NCI-H2227 treated with DMSO at 0.1 percent for 48 hours (cell line): ENCODE measurements around the gene ARPC1A.
"Not testable (repeated sequence)": the region's sequence is repeated elsewhere in the genome, so short reads cannot be mapped to it uniquely, and the experiment has no call there.

Experiments used
- DNase-seq: peaks from one replicate; lab custom pipeline; 2025; lab: John Stamatoyannopoulos, UW

Gene ARPC1A

GRCh38 chr7:99322659-99323058 lies 3.0 kb upstream of the ARPC1A start:
- not testable (repeated sequence) for DNase-seq

GRCh38 chr7:99324559-99324958 lies 1.1 kb upstream of the ARPC1A start:
- DNase-seq, result no peak

- no peak for DNase-seq
These were observed 651 bp upstream of the ARPC1A start for GRCh38 chr7:99325001-99325493.

GRCh38 chr7:99326408-99326782 lies 697 bp downstream of the ARPC1A start:
- DNase-seq, result no peak

DNA sequence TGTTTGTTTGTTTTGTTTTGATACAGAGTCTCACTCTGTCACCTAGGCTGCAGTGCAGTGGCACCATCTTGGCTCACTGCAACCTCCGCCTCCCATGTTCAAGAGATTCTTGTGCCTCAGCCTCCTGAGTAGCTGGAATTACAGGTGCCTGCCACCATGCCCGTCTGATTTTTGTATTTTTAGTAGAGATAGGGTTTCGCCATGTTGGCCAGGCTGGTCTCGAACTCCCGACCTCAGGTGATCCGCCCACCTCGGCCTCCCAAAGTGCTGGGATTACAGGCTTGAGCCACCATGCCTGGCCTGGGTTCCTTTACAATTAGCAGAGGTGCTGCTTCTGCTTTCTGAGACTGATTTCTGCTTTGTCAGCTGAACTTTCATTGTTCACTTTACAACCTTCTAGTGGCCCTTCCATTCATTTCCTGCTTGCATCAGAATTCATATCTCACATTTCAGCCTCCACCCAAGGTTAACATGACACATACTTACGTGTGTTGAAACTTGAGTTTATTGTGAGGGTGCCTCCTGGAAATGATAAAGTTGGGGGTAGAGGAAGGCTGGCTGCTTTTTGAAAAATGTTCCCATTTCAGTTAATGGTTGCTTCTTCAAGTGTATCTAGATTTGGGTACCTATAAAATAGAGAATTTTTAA lies 4.7 kb downstream of the ARPC1A start:
- not testable (repeated sequence) for DNase-seq

DNA sequence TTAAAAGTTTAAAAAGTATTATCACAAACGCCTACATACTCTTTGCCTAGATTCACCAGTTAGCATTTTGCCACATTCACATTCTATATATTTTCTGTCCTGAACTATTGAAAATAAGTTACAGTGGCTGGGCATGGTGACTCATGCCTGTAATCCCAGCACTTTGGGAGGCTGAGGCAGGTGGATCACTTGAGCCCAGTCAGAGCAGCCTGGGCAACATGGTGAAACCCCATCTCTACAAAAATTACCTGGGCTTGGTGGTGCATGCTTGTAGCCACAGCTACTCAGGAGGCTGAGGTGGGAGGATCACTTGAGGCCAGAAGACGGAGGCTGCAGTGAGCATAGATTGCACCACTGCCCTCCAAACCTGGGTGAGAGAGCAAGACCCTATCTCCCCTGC lies 5.3 kb downstream of the ARPC1A start:
- no peak for DNase-seq

GRCh38 chr7:99339595-99339994 lies 13.9 kb downstream of the ARPC1A start:
- DNase-seq, result no peak

DNA sequence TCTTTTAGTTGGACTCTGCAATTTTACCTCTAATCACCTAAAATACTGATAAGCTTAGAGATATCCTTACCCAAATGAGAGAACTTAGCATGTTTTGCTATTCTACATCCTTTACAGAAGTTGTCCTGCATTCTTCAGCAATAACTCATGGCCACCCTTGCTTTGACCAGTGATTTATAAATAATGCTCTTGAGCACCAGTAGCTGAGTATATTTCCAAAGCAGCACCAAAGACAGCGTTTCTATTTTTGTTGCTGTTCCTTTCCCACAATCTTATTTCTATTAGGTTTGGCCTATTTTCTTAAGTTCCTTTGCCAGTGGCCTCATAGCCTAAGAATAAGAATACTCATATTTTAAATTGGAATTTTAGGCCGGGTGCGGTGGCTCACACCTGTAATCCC lies 15.0 kb downstream of the ARPC1A start:
- DNase-seq, result no peak

- DNase-seq, result no peak
These were observed 18.5 kb downstream of the ARPC1A start for GRCh38 chr7:99344061-99344647.

- DNase-seq, result not testable (repeated sequence)
These were observed 24.9 kb downstream of the ARPC1A start for GRCh38 chr7:99350641-99351040.

GRCh38 chr7:99352247-99352646 lies 26.5 kb downstream of the ARPC1A start:
- DNase-seq, result no peak

DNA sequence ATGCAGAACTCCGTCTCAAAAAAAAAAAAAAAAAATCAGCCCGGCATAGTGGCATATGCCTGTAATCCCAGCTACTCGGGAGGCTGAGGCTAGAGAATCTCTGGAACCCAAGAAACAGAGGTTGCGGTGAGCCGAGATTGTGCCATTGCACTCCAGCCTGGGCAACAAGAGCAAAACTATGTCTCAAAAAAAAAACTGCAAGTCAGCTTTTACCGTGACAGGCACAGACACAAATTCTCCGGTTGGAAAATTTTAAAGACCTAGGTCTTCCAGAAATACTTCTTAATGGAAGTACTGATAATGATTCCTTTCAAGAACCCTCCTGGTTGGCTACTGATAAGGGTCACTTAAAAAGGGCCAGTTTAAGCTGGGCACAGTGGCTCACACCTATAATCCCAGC lies 29.4 kb downstream of the ARPC1A start:
- no peak for DNase-seq

DNA sequence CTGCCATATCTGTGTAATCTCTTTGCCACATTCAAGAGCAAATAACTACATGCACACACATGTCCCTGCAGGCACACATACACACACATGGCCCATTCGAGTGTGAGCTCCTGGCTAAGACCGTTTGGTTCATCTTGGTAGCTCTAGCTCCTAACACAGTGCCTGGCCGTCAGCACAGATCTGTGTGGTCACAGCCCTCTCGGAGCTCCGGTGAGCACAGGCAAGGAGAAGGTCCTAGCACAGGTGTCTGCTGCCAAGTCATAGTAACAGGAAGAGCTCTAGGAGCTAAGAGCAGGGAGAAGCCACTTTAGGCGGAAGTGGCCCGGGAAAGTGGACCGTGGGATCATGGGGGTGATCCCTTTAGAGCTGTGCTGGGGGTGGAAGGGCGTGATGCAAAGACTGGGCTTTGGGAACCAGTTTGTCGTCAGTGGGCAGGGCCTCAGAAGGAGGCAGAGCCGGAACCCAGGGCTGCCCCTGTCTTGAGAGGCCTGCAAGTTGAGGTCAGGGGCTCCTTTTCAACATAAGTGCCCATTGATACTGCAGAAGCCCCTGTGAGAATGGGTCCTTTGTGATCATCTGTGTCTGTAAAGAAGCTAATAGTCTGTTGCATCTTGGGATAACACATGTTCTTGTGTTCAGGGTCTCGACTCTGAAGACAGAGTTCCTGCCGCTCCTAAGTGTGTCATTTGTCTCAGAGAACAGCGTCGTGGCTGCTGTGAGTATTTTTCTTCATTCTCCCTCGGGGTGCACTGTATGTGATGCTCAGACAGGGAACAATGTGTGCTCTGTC lies 32.2 kb downstream of the ARPC1A start:
- no peak for DNase-seq

- not testable (repeated sequence) for DNase-seq
These were observed 32.8 kb downstream of the ARPC1A start for GRCh38 chr7:99358521-99358920.

GRCh38 chr7:99359465-99360154 lies 33.9 kb downstream of the ARPC1A start:
- DNase-seq, result no peak

DNA sequence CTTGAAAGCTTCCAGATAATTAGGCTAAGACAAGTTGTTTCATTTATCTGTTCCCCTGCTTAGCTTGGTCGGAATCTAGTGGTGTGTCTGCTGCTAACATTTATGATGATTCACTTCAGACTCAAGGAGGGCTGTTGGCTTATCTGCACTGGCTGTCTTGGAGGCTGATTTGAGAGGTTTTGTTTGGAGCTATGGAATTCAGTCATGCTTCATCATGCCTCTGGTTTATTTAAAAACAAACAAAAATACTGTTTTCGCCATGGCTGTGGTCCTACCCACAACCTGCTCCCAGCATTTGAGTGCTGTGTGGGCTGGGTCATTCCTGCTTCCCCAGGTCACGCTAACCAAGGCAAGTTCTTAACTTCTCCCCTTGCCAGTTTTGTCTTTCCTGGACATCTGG lies 37.1 kb downstream of the ARPC1A start:
- no peak for DNase-seq

DNA sequence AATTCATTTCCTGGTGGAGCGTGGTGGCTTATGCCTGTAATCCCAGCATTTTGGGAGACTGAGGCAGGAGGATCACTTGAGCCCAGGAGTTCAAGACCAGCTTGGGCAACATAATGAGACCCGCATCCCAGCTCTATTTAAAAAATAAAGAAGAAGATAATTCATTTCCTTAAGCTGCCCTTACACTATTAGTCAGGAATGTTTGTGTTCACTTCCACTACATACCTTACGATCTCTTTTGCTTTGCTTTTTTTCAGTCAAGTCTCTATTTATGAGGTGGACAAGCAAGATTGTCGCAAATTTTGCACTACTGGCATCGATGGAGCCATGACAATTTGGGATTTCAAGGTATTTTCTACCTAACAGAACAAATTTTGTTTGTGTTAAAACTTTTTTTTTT lies 37.6 kb downstream of the ARPC1A start:
- DNase-seq, result no peak

DNA sequence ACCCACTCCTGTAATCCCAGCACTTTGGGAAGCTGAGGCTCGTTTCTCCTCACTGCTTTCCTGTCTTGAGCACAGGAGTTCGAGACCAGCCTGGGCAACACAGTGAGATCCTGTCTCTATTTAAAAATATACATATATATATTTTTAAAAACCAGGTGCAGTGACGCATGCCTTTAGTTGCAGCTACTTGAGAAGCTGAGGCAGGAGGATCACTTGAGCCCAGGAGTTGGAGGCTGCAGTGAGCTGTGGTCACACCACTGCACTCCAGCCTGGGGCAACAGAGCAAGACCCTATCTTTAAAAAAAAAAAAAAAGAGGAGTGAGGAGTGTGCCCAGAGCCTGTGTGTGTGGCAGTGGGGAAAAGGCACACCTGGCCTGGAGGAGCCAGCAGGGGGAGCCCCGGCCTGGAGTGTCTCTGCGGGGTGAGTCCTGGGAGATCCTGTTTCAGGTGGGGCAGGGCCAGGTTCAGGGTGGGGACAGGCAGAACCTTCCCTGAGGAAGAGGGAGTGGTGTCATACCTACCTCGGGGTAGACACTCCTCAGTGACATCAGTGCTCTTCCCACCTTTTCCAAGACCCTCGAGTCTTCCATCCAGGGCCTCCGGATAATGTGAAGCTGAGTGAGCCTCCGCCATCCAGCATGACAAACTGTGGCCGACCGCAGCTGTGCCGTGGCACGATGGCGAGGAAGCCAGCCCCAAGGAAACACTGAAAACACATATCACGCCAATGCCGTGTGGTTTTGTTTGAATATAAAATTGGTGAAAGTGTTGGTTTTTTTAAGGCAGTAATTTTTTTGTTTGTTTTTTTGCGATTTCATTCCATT lies 39.8 kb downstream of the ARPC1A start:
- DNase-seq, result no peak

- DNase-seq, result no peak
These were observed 40.9 kb downstream of the ARPC1A start for GRCh38 chr7:99366646-99367045.

GRCh38 chr7:99368750-99369389 lies 43.2 kb downstream of the ARPC1A start:
- no peak for DNase-seq

DNA sequence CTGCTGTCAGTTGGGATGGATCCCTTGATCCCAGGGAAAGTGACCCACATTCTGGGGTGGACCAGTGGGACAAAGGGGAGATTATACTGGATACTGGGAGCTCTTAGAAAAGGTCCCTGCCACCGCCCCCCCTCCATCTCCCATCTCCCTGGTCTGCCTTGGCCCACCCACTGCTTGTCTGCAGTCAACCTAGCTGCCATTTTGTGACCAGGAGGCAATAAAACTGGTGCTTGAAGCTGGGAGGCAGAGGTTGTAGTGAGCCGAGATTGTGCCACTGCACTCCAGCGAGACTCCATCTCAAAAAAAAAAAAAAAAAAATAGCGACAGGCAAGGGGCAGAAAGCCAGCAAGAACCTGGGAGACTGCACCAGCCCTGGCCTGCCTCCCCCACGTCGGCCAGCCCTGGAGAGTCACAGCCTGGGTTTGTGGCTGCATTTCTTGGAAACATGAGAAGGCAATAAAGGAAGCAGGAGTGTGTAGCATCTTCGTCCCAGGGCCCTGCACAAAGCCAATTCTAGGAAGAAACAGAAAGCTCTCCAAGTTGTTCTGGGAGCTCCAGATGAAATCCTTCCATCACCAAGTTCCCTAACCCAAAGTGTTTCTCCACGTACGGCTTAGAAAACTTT lies 44.2 kb downstream of the ARPC1A start:
- no peak for DNase-seq
